Kidney (tissue), 14 donors: ENCODE data around the gene PCDH9. TPM values are rescaled to one million over a fixed set of nuclear protein-coding genes. Genes with fewer than 3 reads are reported as not detected.

Experiments used
- DNase-seq, 5 donors: peaks; one replicate each; pipeline ENCODE4 v3.0.0-alpha.2; 2013 to 2020
- FAIRE-seq: peaks from 2 replicates; lab custom pipeline; 2012; peaks lifted over from hg19 to GRCh38; lab: Jason Lieb, UNC
- H3K27ac ChIP-seq, 2 donors: one replicate each; pipeline ENCODE4 v1.7.0; 2013; ENCODE audit warnings: low read depth in 2 of 2, low read length in 2 of 2, inconsistent platforms in 1 of 2
- H3K27me3 ChIP-seq: one replicate; pipeline ENCODE4 v1.7.1; 2013; ENCODE audit warnings: low read length, inconsistent platforms; ENCODE audit not compliant: control insufficient read depth, insufficient read depth
- H3K36me3 ChIP-seq, 3 donors: one replicate each; pipeline versions ENCODE4 v1.7.0 to v1.7.1; 2013; ENCODE audit warnings: low read length in 3 of 3, control low read depth in 1 of 3, inconsistent platforms in 1 of 3; ENCODE audit not compliant: insufficient read depth in 3 of 3, control insufficient read depth in 2 of 3
- H3K4me1 ChIP-seq, 3 donors: one replicate each; pipeline versions ENCODE4 v1.7.0 to v1.7.1; 2013; ENCODE audit warnings: low read length in 3 of 3, inconsistent platforms in 1 of 3, low read depth in 1 of 3; ENCODE audit not compliant: control insufficient read depth in 2 of 3, insufficient read depth in 2 of 3
- H3K4me3 ChIP-seq, 3 donors: one replicate each; pipeline versions ENCODE4 v1.7.0 to v1.8.1; 2013; ENCODE audit warnings: low read length in 3 of 3, control low read depth in 1 of 3, inconsistent platforms in 1 of 3
- H3K9ac ChIP-seq, 3 donors: one replicate each; pipeline versions ENCODE4 v1.7.0 to v1.7.1; 2013; ENCODE audit warnings: low read length in 3 of 3, control low read depth in 1 of 3, inconsistent platforms in 1 of 3
- H3K9me3 ChIP-seq, 3 donors: one replicate each; pipeline versions ENCODE4 v1.7.0 to v1.7.1; 2013; ENCODE audit warnings: low read length in 3 of 3, control low read depth in 1 of 3, inconsistent platforms in 1 of 3; ENCODE audit not compliant: control insufficient read depth in 2 of 3, insufficient read depth in 1 of 3
- intact Hi-C: fragments of 100-400 bp; cut with DNase I; formaldehyde crosslinking; loops from one replicate; pipeline ENCODE4 v1.11.1; 2022
- polyA plus RNA-seq: library from polyadenylated mRNA; stranded (reverse); fragments of 350-450 nt; fragmentation: Illumina TruSeq; extraction: RNeasy Lipid Tissue Mini Kit (QIAGEN cat#74804); gene quantifications from one replicate; pipeline ENCODE4 v1.2.3, GENCODE V29; 2014; ENCODE audit warnings: low read depth, low replicate concordance; ENCODE audit not compliant: insufficient read depth
- total RNA-seq: library from RNA; stranded (reverse); fragmentation: NEBNext Ultra II Directional; extraction: Animal tissue kit (Norgen Biotek cat#: 25700); gene quantifications from one replicate; pipeline ENCODE4 v1.2.1, GENCODE V29; 2021
- TF ChIP-seq, protein P1 (sequence below): IDR thresholded peaks from 3 replicates; pipeline ENCODE4 v1.5.1; 2012; ENCODE audit warnings: mild to moderate bottlenecking, moderate library complexity, borderline replicate concordance; ENCODE audit not compliant: insufficient read depth; ENCODE audit errors: extremely low read depth
- donor health status: control.
- donor health status: control.
- donor health status: control.
- donor health status: control.
- donor health status: control.
- donor health status: DM: yes; HTN: yes; CAD: no.
- donor health status: Normal renal cell carcinoma (clear cell type).

Gene PCDH9
- total and polyA plus RNA-seq, 2 donors from 2014 or later: 1.6 to 9.5 TPM

DNA sequence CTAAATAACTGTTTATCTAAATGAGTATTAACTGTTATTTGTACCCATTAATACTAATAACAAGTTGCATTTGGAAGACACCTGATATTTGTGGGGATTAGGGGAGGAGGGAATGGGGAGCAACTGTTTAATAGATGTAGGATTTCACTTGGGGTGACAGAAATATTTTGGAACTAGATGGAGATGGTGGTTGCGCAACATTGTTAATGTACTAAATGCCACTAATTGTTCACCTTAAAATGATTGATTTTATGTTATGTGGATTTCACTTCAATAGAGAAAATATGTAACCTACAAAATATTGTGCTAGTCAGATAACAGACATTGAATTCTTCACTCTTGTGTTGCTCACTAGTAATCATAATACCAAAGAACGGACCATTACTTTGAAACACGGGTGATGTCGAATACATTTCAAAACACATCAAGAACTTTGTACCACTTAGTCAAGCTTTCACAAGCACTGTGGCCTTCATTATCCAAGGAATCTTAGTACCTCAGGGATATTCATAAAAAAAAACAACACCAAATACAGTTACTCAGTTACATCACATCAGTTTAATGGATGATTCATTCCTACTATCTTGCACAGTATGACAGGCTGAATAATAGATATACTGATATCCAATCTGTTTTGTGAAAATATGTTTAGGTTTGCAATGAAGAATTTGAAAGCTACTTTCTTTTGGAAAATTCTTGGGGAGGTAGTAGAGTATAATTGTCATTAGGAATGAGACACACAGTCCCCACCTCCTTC, 721.8 kb downstream of the PCDH9 start:
- H3K4me1 ChIP-seq: no peaks in the 10 kb centered on the region
- no peak overlapping the region for H3K9ac ChIP-seq
- no peaks in the 10 kb centered on the region for H3K36me3 ChIP-seq
- H3K27me3 ChIP-seq: no peaks in the 10 kb centered on the region
- H3K4me3 ChIP-seq: no peak overlapping the region
- intact Hi-C loops: no loop called here
- FAIRE-seq (no peak), DNase-seq (no peak)
- TF ChIP-seq, protein P1, sequence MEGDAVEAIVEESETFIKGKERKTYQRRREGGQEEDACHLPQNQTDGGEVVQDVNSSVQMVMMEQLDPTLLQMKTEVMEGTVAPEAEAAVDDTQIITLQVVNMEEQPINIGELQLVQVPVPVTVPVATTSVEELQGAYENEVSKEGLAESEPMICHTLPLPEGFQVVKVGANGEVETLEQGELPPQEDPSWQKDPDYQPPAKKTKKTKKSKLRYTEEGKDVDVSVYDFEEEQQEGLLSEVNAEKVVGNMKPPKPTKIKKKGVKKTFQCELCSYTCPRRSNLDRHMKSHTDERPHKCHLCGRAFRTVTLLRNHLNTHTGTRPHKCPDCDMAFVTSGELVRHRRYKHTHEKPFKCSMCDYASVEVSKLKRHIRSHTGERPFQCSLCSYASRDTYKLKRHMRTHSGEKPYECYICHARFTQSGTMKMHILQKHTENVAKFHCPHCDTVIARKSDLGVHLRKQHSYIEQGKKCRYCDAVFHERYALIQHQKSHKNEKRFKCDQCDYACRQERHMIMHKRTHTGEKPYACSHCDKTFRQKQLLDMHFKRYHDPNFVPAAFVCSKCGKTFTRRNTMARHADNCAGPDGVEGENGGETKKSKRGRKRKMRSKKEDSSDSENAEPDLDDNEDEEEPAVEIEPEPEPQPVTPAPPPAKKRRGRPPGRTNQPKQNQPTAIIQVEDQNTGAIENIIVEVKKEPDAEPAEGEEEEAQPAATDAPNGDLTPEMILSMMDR: no peak
- H3K9me3 ChIP-seq: no peaks in the 10 kb centered on the region
- no peak overlapping the region for H3K27ac ChIP-seq

GRCh38 chr13:66506979-66507378, 723.2 kb downstream of the PCDH9 start:
- no peak overlapping the region for H3K9ac ChIP-seq

DNA sequence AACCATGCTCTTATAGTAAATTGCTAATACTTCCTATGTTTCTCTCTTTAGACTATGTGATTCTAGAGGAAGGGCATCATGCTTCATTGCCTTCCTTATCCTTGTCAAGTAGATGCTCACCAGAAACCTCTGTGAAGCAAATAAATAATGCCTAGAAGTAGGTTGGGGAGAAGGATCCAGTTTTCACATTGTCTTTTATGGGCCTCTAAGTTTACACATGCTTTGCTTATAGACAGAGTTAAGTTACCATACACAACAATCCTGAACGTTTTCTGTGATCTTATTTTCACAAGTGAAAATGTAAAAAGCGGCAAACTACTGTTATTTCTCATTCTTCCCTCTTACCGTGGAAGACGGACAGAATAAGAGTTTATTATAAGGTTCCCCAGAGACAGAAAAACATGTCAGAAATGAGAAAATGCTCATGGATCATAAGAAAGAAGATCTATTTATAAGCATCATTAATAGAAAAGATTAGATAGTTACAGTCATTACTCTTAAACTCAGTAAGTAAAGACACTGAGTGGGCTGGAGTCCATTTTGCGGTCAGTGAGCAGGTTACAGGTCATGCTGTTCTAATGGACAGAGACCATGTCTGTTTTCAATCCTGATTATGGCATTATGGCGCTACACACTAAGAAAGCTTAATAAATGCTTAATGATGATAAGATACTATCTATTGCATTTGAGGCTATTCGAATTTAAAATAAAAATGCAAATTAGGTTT, 723.9 kb downstream of the PCDH9 start:
- Histone ChIP-seq H3K36me3 (no peaks in the 10 kb centered on the region), H3K4me3 (no peak overlapping the region), H3K4me1 (no peaks in the 10 kb centered on the region), H3K9ac (no peak overlapping the region), H3K9me3 (no peaks in the 10 kb centered on the region), H3K27me3 (no peaks in the 10 kb centered on the region), H3K27ac (no peak overlapping the region)
- FAIRE-seq (no peak), DNase-seq (peak in 2 of 5 donors; percentile 29 to 62)
- TF ChIP-seq, protein P1: no peak
- intact Hi-C loops: no loop called here

More at GRCh38 chr13:66506979-66507378, 723.2 kb downstream of the PCDH9 start:
- no peaks in the 10 kb centered on the region for H3K36me3 ChIP-seq
- H3K27me3 ChIP-seq: no peaks in the 10 kb centered on the region
- DNase-seq (peak in 1 of 5 donors; percentile 6), FAIRE-seq (no peak)
- H3K9me3 ChIP-seq: no peaks in the 10 kb centered on the region
- intact Hi-C loops: no loop called here
- no peak overlapping the region for H3K4me3 ChIP-seq
- H3K27ac ChIP-seq: no peak overlapping the region
- H3K4me1 ChIP-seq: no peaks in the 10 kb centered on the region
- TF ChIP-seq, protein P1: no peak
